PC-9 (cell line): ENCODE results near the gene SDK1. TPM values are rescaled to one million over a fixed set of nuclear protein-coding genes. Genes with fewer than 3 reads are reported as not detected.

ENCODE experiments used
- BruUV-seq: library from RNA; stranded (reverse); fragments of 400-500 nt; replicated peaks from 2 replicates; lab custom pipeline; 2021; lab: Mats Ljungman, UMichigan
- CTCF ChIA-PET: fragments of 300-600 bp; sonication (Branson Sonifier 250); formaldehyde crosslinking; loops from one replicate; lab custom pipeline; 2022; ENCODE audit warnings: antibody characterized with exemption; lab: Charles Lee
- POLR2A ChIA-PET: fragments of 300-600 bp; sonication (Branson Sonifier 250); formaldehyde crosslinking; loops from one replicate; lab custom pipeline; 2022; ENCODE audit warnings: antibody characterized with exemption; ENCODE audit not compliant: unreplicated experiment; lab: Charles Lee
- DNase-seq, 2 experiments: peaks; one replicate each; pipeline versions ENCODE4 v3.0.0 to v3.0.0-alpha.2; 2015 to 2022; ENCODE audit warnings: mixed read lengths in 1 of 2
- H2AFZ ChIP-seq: fragments of 200-600 bp; sonication (generic); 2 replicates; pipeline ENCODE4 v1.8.1; 2017; ENCODE audit warnings: antibody characterized with exemption
- H3F3A ChIP-seq: fragments of 200-600 bp; sonication (generic); 2 replicates; pipeline ENCODE4 v1.8.1; 2017; ENCODE audit warnings: antibody characterized with exemption, mild to moderate bottlenecking, low read depth; ENCODE audit not compliant: insufficient read depth
- H3K27ac ChIP-seq: fragments of 200-600 bp; sonication (generic); 2 replicates; pipeline ENCODE4 v1.6.1; 2016; ENCODE audit warnings: mixed run types
- H3K27me3 ChIP-seq: fragments of 200-600 bp; sonication (generic); 2 replicates; pipeline ENCODE4 v1.6.1; 2016; ENCODE audit warnings: low read depth, mixed run types; ENCODE audit not compliant: insufficient read depth
- H3K36me3 ChIP-seq: fragments of 200-600 bp; sonication (generic); 2 replicates; pipeline ENCODE4 v1.6.1; 2016; ENCODE audit warnings: low read depth, mixed run types
- H3K4me1 ChIP-seq: fragments of 200-600 bp; sonication (generic); replicated peaks from 2 replicates; pipeline ENCODE4 v1.6.1; 2016; ENCODE audit warnings: mixed run types; ENCODE audit not compliant: insufficient read depth
- H3K4me2 ChIP-seq: fragments of 200-600 bp; sonication (generic); 2 replicates; pipeline ENCODE4 v1.6.1; 2017; ENCODE audit warnings: mixed run types
- H3K4me3 ChIP-seq: fragments of 200-600 bp; sonication (generic); 2 replicates; pipeline ENCODE4 v1.6.1; 2016; ENCODE audit warnings: mixed run types
- H3K79me2 ChIP-seq: fragments of 200-600 bp; sonication (generic); 2 replicates; pipeline ENCODE4 v1.6.1; 2017; ENCODE audit warnings: low read depth, mixed run types
- H3K9me2 ChIP-seq: fragments of 200-600 bp; sonication (generic); 2 replicates; pipeline ENCODE4 v1.8.1; 2017; ENCODE audit warnings: mild to moderate bottlenecking; ENCODE audit not compliant: insufficient read depth
- H3K9me3 ChIP-seq: fragments of 200-600 bp; sonication (generic); 2 replicates; pipeline ENCODE4 v1.8.1; 2016; ENCODE audit warnings: low read depth; ENCODE audit not compliant: insufficient read depth
- H4K20me1 ChIP-seq: fragments of 200-600 bp; sonication (generic); 2 replicates; pipeline ENCODE4 v1.8.1; 2017; ENCODE audit not compliant: insufficient read depth
- EZH2 ChIP-seq: fragments of 200-600 bp; sonication (generic); IDR thresholded peaks from 2 replicates; pipeline ENCODE4 v1.8.0; 2017; ENCODE audit warnings: antibody characterized with exemption, low read depth
- intact Hi-C: fragments of 100-400 bp; cut with micrococcal nuclease; formaldehyde crosslinking; loops from one replicate; pipeline ENCODE4 v1.10.0; 2022; ENCODE audit not compliant: unreplicated experiment
- total RNA-seq: library from RNA; stranded (reverse); gene quantifications from 2 replicates; pipeline ENCODE4 v1.2.3, GENCODE V29; 2021
- TF ChIP-seq, protein P1 (sequence below): fragments of 200-600 bp; sonication (generic); conservative IDR thresholded peaks from 2 replicates; pipeline ENCODE4 v1.6.1; 2017; ENCODE audit warnings: mixed run types, antibody characterized with exemption, mild to moderate bottlenecking, moderate library complexity

SDK1 gene
- total RNA-seq, 1 experiment from 2014 or later: not detected

DNA sequence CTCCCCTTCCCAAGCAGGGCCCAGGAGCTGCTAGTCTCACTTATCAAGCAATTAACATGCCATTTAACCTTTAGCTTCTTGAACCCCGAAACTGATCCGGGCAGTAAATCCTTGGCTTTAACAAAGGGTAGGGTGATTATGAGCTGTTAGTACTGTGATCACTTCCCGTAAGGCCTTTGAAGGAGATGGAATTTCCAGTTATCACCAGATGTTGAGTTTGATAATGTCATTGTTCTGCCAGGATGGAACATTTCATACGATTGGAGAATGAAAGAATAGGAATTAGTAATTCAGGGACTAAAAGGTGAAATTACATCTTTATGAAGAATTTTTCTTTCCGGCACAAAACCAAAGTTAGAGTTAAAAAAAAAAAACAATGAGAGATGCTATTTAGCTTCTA is 810.1 kb downstream of the SDK1 start:
- H3K4me3 ChIP-seq: no peak overlapping the region
- intact Hi-C loops: no loop called here
- H3K4me2 ChIP-seq: no peak overlapping the region
- ChIA-PET CTCF (no interaction called here), POLR2A (no interaction called here)
- no peaks in the 10 kb centered on the region for H3K9me3 ChIP-seq
- H2AFZ ChIP-seq: no peak overlapping the region
- no peaks in the 10 kb centered on the region for H4K20me1 ChIP-seq
- no peak overlapping the region for H3K27ac ChIP-seq
- H3K4me1 ChIP-seq: no peaks in the 10 kb centered on the region
- no peaks in the 10 kb centered on the region for H3K36me3 ChIP-seq
- DNase-seq: no peak
- TF ChIP-seq, protein P1, sequence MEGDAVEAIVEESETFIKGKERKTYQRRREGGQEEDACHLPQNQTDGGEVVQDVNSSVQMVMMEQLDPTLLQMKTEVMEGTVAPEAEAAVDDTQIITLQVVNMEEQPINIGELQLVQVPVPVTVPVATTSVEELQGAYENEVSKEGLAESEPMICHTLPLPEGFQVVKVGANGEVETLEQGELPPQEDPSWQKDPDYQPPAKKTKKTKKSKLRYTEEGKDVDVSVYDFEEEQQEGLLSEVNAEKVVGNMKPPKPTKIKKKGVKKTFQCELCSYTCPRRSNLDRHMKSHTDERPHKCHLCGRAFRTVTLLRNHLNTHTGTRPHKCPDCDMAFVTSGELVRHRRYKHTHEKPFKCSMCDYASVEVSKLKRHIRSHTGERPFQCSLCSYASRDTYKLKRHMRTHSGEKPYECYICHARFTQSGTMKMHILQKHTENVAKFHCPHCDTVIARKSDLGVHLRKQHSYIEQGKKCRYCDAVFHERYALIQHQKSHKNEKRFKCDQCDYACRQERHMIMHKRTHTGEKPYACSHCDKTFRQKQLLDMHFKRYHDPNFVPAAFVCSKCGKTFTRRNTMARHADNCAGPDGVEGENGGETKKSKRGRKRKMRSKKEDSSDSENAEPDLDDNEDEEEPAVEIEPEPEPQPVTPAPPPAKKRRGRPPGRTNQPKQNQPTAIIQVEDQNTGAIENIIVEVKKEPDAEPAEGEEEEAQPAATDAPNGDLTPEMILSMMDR: no peak
- no peak for TF ChIP-seq EZH2
- H3K27me3 ChIP-seq: peaks cover 98% of the 10 kb centered on the region
- H3F3A ChIP-seq: no peaks in the 10 kb centered on the region
- no TSS peak for BruUV-seq
- no peaks in the 10 kb centered on the region for H3K9me2 ChIP-seq
- no peaks in the 10 kb centered on the region for H3K79me2 ChIP-seq

DNA sequence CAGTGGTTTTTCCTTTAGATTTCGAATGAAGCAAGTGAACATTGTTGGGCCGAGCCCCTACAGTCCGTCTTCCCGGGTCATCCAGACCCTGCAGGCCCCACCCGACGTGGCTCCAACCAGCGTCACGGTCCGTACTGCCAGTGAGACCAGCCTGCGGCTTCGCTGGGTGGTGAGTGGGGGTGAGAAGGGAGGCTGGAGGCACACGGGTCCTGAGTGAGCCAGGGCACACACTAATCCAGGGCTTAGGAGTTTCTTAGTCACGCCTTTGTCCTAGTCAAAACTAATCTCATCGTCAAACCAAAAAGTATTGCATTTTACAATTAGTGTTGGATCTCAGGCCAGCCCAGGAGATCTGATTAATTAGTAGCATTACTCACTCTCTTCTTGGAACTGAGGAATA is 812.2 kb downstream of the SDK1 start:
- ChIA-PET CTCF (no interaction called here), POLR2A (no interaction called here)
- intact Hi-C loops: no loop called here
- Histone ChIP-seq H3K4me3 (no peak overlapping the region), H3K4me1 (no peaks in the 10 kb centered on the region), H3K36me3 (no peaks in the 10 kb centered on the region), H3K9me2 (no peaks in the 10 kb centered on the region), H2AFZ (no peak overlapping the region), H4K20me1 (no peaks in the 10 kb centered on the region), H3K27me3 (peaks cover 88% of the 10 kb centered on the region), H3F3A (no peaks in the 10 kb centered on the region), H3K79me2 (no peaks in the 10 kb centered on the region), H3K27ac (no peak overlapping the region), H3K4me2 (no peak overlapping the region), H3K9me3 (no peaks in the 10 kb centered on the region)
- peak; percentile 71; the same call in 1 of the 2 replicates for TF ChIP-seq EZH2
- TF ChIP-seq, protein P1: no peak
- BruUV-seq: no TSS peak
- no peak for DNase-seq

DNA sequence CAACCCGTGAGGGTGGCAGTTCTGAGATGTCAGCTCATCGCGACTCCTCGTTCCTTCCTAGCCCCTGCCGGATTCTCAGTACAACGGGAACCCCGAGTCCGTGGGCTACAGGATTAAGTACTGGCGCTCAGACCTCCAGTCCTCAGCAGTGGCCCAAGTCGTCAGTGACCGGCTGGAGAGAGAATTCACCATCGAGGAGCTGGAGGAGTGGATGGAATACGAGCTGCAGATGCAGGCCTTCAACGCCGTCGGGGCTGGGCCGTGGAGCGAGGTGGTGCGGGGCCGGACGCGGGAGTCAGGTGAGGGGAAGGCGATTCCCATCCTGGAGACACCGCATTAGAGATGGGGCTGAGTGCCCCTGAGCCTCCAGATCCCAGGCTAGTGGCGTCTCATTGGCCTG is 812.9 kb downstream of the SDK1 start:
- TF ChIP-seq EZH2: no peak
- TF ChIP-seq, protein P1: no peak
- ChIA-PET POLR2A (no interaction called here), CTCF (no interaction called here)
- H3K9me2 ChIP-seq: no peaks in the 10 kb centered on the region
- no peaks in the 10 kb centered on the region for H3K79me2 ChIP-seq
- no peak overlapping the region for H3K27ac ChIP-seq
- intact Hi-C loops: no loop called here
- no peak overlapping the region for H3K4me2 ChIP-seq
- H3K36me3 ChIP-seq: no peaks in the 10 kb centered on the region
- H3K4me3 ChIP-seq: no peak overlapping the region
- H3K9me3 ChIP-seq: no peaks in the 10 kb centered on the region
- H4K20me1 ChIP-seq: no peaks in the 10 kb centered on the region
- no TSS peak for BruUV-seq
- peaks cover 84% of the 10 kb centered on the region for H3K27me3 ChIP-seq
- no peaks in the 10 kb centered on the region for H3K4me1 ChIP-seq
- H2AFZ ChIP-seq: no peak overlapping the region
- H3F3A ChIP-seq: no peaks in the 10 kb centered on the region
- DNase-seq: no peak
